HCT116 (cell line): ENCODE measurements around the gene ICAM2. TPM values are rescaled to one million over a fixed set of nuclear protein-coding genes. Genes with fewer than 3 reads are reported as not detected.

Experiments used
- ATAC-seq: fragments of 200-7000 bp; cut with Tn5 transposase; 2 replicates; pipeline ENCODE4 v1.9.1; 2020; ENCODE audit warnings: mild to moderate bottlenecking, moderate library complexity
- BruUV-seq: library from RNA; stranded (reverse); fragments of 400-500 nt; replicated peaks from 2 replicates; lab custom pipeline; 2021; lab: Mats Ljungman, UMichigan
- CTCF ChIA-PET: fragments of 300-600 bp; sonication (Branson Sonifier 250); formaldehyde crosslinking; loops from one replicate; lab custom pipeline; 2021; ENCODE audit warnings: antibody characterized with exemption; lab: Charles Lee
- POLR2A ChIA-PET: fragments of 300-600, 350-600 bp; sonication (Branson Sonifier 250); formaldehyde crosslinking; loops from one replicate; lab custom pipeline; 2021; ENCODE audit warnings: antibody characterized with exemption; lab: Charles Lee
- RAD21 ChIA-PET, 2 experiments: fragments of 300-600 bp; sonication (Branson Sonifier 250); formaldehyde crosslinking; loops; one replicate each; lab custom pipeline; 2023; ENCODE audit warnings: low total read pairs in 2 of 2; ENCODE audit not compliant: uncharacterized antibody in 2 of 2, unreplicated experiment in 2 of 2, low non-redundant PET in 1 of 2; lab: Charles Lee
- DNase-seq: peaks from one replicate; pipeline ENCODE4 v3.0.0-alpha.2; 2010; ENCODE audit warnings: low read depth, low spot score
- H2AFZ ChIP-seq: fragments of 200-600 bp; shearing (Covaris generic), sonication (generic); 2 replicates; pipeline ENCODE4 v1.6.1; 2017; ENCODE audit warnings: low read depth, mixed run types, mixed read lengths, antibody characterized with exemption, low read length; ENCODE audit not compliant: poor library complexity, severe bottlenecking
- H3K27ac ChIP-seq: 2 replicates; pipeline ENCODE4 v1.5.1; 2012; ENCODE audit warnings: low read depth, low read length
- H3K27me3 ChIP-seq: fragments of 200-600 bp; sonication (generic); 2 replicates; pipeline ENCODE4 v1.6.1; 2016; ENCODE audit warnings: mixed run types, low read length, mixed read lengths; ENCODE audit not compliant: insufficient read depth
- H3K36me3 ChIP-seq, 2 experiments: fragments of 200-500 bp in 1 of 2; fragments of 200-600 bp in 1 of 2; sonication (Bioruptor generic) in 1 of 2; sonication (generic) in 1 of 2; 2 replicates each; pipeline versions ENCODE4 v1.5.1 to v1.6.1; 2014 to 2016; ENCODE audit warnings: low read length in 2 of 2, inconsistent platforms in 1 of 2, mixed read lengths in 1 of 2, mixed run types in 1 of 2; ENCODE audit not compliant: insufficient read depth in 2 of 2, control insufficient read depth in 1 of 2
- H3K4me1 ChIP-seq, 2 experiments: fragments of 200-600 bp in 1 of 2; sonication (generic) in 1 of 2; 2 replicates each; pipeline versions ENCODE4 v1.5.1 to v1.6.1; 2012 to 2017; ENCODE audit warnings: low read length in 2 of 2, inconsistent platforms in 1 of 2, mild to moderate bottlenecking in 1 of 2, mixed read lengths in 1 of 2, mixed run types in 1 of 2, moderate library complexity in 1 of 2; ENCODE audit not compliant: insufficient read depth in 2 of 2, control insufficient read depth in 1 of 2
- H3K4me2 ChIP-seq: fragments of 200-600 bp; sonication (generic); 2 replicates; pipeline ENCODE4 v1.6.1; 2017; ENCODE audit warnings: mixed run types, low read length, mixed read lengths
- H3K4me3 ChIP-seq, 2 experiments: fragments of 200-600 bp in 1 of 2; sonication (generic) in 1 of 2; replicated peaks in 1 of 2; 2 replicates each; pipeline ENCODE4 v1.5.1; 2011 to 2016; ENCODE audit warnings: low read length in 2 of 2, control low read depth in 1 of 2, low read depth in 1 of 2, mild to moderate bottlenecking in 1 of 2, mixed read lengths in 1 of 2, mixed run types in 1 of 2
- H3K79me2 ChIP-seq: fragments of 200-600 bp; sonication (generic); 2 replicates; pipeline ENCODE4 v1.6.1; 2017; ENCODE audit warnings: mild to moderate bottlenecking, mixed run types, low read length, moderate library complexity, mixed read lengths; ENCODE audit not compliant: insufficient read depth
- H3K9ac ChIP-seq: fragments of 200-600 bp; sonication (generic); 2 replicates; pipeline ENCODE4 v1.6.1; 2016; ENCODE audit warnings: low read length, mixed read lengths
- H3K9me2 ChIP-seq: fragments of 200-600 bp; sonication (generic), shearing (Covaris generic); 2 replicates; pipeline ENCODE4 v1.6.1; 2017; ENCODE audit warnings: mixed run types, mild to moderate bottlenecking, moderate library complexity; ENCODE audit not compliant: insufficient read depth
- H3K9me3 ChIP-seq, 2 experiments: fragments of 200-500 bp in 1 of 2; fragments of 200-600 bp in 1 of 2; sonication (Bioruptor generic) in 1 of 2; sonication (generic) in 1 of 2; 2 replicates each; pipeline ENCODE4 v1.6.1; 2014 to 2017; ENCODE audit warnings: low read length in 2 of 2, mixed read lengths in 2 of 2, inconsistent platforms in 1 of 2, low read depth in 1 of 2, mild to moderate bottlenecking in 1 of 2, mixed run types in 1 of 2, moderate library complexity in 1 of 2; ENCODE audit not compliant: control insufficient read depth in 1 of 2, insufficient read depth in 1 of 2
- H4K20me1 ChIP-seq: fragments of 200-600 bp; sonication (generic), shearing (Covaris generic); 2 replicates; pipeline ENCODE4 v1.6.1; 2017; ENCODE audit warnings: mixed run types, mild to moderate bottlenecking, moderate library complexity; ENCODE audit not compliant: insufficient read depth
- CBX3 ChIP-seq: IDR thresholded peaks from 2 replicates; pipeline ENCODE4 v1.6.1; 2012; ENCODE audit warnings: low read depth
- RAD21 ChIP-seq: IDR thresholded peaks from 2 replicates; pipeline ENCODE4 v1.6.1; 2012; ENCODE audit warnings: low read depth, mild to moderate bottlenecking
- SP1 ChIP-seq: IDR thresholded peaks from 2 replicates; pipeline ENCODE4 v1.6.1; 2012; ENCODE audit warnings: low read depth
- ZFX ChIP-seq: fragments of 450-650 bp; IDR thresholded peaks from 2 replicates; pipeline ENCODE4 v1.6.1; 2017
- intact Hi-C: fragments of 100-400 bp; cut with micrococcal nuclease; formaldehyde crosslinking; loops from 2 replicates; pipeline ENCODE4 v1.10.0; 2022
- total RNA-seq: library from RNA; stranded (reverse); gene quantifications from one replicate; pipeline ENCODE4 v1.2.1, GENCODE V29; 2021; ENCODE audit not compliant: unreplicated experiment
- TF ChIP-seq, protein P1 (sequence below): IDR thresholded peaks from 2 replicates; pipeline ENCODE4 v1.6.1; 2012; ENCODE audit warnings: low read depth
- TF ChIP-seq, protein P2 (sequence below), 3 experiments: fragments of 200-600 bp in 1 of 3; sonication (generic) in 1 of 3; IDR thresholded peaks in 2 of 3; conservative IDR thresholded peaks in 1 of 3; 2 replicates each; pipeline ENCODE4 v1.5.1; 2012 to 2017; ENCODE audit warnings: low read depth in 2 of 3, low read length in 2 of 3, antibody characterized with exemption in 1 of 3, borderline replicate concordance in 1 of 3, control low read depth in 1 of 3, mild to moderate bottlenecking in 1 of 3, mixed read lengths in 1 of 3, mixed run types in 1 of 3, moderate library complexity in 1 of 3; ENCODE audit not compliant: insufficient read depth in 1 of 3

Gene ICAM2
- total RNA-seq, 1 experiment from 2014 or later: 0.61 TPM

DNA sequence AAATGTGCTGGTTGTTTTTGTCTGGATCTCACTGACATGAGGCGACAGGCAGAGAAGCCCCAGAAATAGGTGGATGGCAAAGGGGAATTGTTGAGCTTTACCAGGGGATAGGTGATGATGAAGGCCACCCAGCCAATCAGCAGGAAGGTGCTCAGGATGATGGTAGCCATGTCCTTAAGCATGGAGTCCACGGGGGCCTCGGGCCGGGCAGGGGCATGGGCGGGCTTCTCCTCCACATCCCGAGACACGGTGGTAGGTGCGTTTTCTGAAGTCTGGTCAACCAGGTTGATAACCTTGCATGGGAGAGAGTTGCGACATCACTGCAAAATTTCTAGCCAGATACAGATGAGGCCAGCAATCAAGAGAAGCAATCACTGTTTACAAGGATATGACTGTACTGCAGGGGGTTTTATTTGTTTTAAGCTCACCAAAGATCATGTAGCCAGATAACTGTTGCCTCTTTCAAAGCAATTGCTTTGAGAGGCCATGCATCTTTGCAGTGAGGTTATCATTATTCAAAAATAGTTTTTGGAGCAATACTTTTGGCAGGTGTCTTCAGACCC lies 37.3 kb upstream of the ICAM2 start (continued):
- TF ChIP-seq, protein P1, sequence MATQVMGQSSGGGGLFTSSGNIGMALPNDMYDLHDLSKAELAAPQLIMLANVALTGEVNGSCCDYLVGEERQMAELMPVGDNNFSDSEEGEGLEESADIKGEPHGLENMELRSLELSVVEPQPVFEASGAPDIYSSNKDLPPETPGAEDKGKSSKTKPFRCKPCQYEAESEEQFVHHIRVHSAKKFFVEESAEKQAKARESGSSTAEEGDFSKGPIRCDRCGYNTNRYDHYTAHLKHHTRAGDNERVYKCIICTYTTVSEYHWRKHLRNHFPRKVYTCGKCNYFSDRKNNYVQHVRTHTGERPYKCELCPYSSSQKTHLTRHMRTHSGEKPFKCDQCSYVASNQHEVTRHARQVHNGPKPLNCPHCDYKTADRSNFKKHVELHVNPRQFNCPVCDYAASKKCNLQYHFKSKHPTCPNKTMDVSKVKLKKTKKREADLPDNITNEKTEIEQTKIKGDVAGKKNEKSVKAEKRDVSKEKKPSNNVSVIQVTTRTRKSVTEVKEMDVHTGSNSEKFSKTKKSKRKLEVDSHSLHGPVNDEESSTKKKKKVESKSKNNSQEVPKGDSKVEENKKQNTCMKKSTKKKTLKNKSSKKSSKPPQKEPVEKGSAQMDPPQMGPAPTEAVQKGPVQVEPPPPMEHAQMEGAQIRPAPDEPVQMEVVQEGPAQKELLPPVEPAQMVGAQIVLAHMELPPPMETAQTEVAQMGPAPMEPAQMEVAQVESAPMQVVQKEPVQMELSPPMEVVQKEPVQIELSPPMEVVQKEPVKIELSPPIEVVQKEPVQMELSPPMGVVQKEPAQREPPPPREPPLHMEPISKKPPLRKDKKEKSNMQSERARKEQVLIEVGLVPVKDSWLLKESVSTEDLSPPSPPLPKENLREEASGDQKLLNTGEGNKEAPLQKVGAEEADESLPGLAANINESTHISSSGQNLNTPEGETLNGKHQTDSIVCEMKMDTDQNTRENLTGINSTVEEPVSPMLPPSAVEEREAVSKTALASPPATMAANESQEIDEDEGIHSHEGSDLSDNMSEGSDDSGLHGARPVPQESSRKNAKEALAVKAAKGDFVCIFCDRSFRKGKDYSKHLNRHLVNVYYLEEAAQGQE: no peak
- TF ChIP-seq, all 23 proteins: peak for 0

DNA sequence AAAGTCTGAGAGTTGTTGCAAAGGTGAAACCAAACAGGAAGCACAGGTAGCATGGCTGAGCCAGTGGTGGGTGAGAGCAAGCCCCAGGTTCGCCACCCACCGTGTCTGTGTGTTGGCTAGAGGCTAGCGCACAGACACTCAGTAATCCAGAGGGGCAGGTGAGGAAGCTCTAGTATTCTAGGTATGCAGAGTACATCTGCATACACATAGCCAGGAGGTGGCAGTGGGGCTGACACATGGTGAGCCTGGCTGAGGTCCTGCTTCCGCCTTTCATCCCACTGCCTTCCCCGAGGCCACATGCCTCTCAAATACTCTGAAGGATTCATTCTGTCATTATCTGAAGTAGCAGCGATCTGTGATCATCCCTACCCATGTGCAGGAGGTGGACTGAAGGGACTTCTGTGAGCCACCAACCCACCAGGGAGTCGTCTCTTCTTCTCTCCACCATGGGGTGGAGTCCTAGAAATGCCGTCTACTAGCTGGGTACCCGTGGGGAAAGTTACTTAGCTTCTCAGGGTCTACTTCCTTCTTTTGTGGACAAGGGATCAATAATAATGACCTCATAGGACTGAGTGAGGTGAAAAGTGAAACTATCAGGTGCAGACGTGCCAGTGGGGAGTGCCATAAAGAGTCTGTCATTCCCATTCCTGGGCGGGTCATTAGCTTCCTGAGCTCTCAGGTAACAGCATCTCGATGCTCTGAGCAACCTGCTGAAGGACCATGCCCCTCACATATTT lies 36.0 kb upstream of the ICAM2 start:
- Histone ChIP-seq H2AFZ (no peak overlapping the region), H4K20me1 (no peaks in the 10 kb centered on the region), H3K4me1 (peaks cover 0 to 7% of the 10 kb centered on the region in 2 experiments; a peak in 1 of 4 replicates), H3K79me2 (no peaks in the 10 kb centered on the region), H3K4me2 (no peak overlapping the region), H3K4me3 (no peak overlapping the region), H3K27me3 (no peaks in the 10 kb centered on the region), H3K9me2 (no peaks in the 10 kb centered on the region), H3K9ac (no peak overlapping the region), H3K36me3 (peaks cover 0 to 5% of the 10 kb centered on the region in 2 experiments; a peak in 1 of 4 replicates), H3K27ac (no peak overlapping the region), H3K9me3 (no peaks in the 10 kb centered on the region)
- intact Hi-C loops: no loop called here
- DNase-seq (no peak), ATAC-seq (0 out of 2 replicates have a peak, but pooled peaks have one; percentile 48)
- no peak for TF ChIP-seq ZFX
- 0 out of 2 replicates have a peak, but pooled peaks have one; percentile 12 for TF ChIP-seq RAD21
- no peak for TF ChIP-seq CBX3
- TF ChIP-seq, protein P2, sequence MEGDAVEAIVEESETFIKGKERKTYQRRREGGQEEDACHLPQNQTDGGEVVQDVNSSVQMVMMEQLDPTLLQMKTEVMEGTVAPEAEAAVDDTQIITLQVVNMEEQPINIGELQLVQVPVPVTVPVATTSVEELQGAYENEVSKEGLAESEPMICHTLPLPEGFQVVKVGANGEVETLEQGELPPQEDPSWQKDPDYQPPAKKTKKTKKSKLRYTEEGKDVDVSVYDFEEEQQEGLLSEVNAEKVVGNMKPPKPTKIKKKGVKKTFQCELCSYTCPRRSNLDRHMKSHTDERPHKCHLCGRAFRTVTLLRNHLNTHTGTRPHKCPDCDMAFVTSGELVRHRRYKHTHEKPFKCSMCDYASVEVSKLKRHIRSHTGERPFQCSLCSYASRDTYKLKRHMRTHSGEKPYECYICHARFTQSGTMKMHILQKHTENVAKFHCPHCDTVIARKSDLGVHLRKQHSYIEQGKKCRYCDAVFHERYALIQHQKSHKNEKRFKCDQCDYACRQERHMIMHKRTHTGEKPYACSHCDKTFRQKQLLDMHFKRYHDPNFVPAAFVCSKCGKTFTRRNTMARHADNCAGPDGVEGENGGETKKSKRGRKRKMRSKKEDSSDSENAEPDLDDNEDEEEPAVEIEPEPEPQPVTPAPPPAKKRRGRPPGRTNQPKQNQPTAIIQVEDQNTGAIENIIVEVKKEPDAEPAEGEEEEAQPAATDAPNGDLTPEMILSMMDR (IDR thresholded peaks at IDR 0.05 in 2 of 3, conservative IDR thresholded peaks at IDR 0.05 in 1 of 3; ENCODE audit: borderline replicate concordance in 1 of 3, insufficient read depth in 1 of 3, low read depth in 2 of 3, low read length in 2 of 3): 0 out of 6 replicates have a peak, but pooled peaks of 1 of the 3 experiments have one; percentile 1
- no peak for TF ChIP-seq SP1
- POLR2A ChIA-PET: interaction anchor here (0.6 to 1.1 kb wide), 2 partner anchors 71 to 73 kb away, joined by 3 read pairs; no protein-coding TSS in a partner anchor
- BruUV-seq: no TSS peak
- CTCF ChIA-PET: interaction anchor here (0.8 to 3.3 kb wide), 3 partner anchors 7 to 225 kb away, joined by 3 to 14 read pairs (median 3); no protein-coding TSS in a partner anchor
- RAD21 ChIA-PET: no interaction called here
